Osteocyte (in vitro differentiated cells): Measurements from ENCODE around the gene TMEM178B. TPM values are rescaled to one million over a fixed set of nuclear protein-coding genes. Genes with fewer than 3 reads are reported as not detected.

Source experiments
- DNase-seq: peaks from one replicate; pipeline ENCODE4 v3.0.0; 2021; ENCODE audit warnings: mixed read lengths; ENCODE audit not compliant: unreplicated experiment; ENCODE audit errors: extremely low spot score
- H3K27ac Mint-ChIP-seq: one replicate; pipeline ENCODE4 v1.8.0; 2021; ENCODE audit warnings: mild to moderate bottlenecking, mixed read lengths; ENCODE audit not compliant: unreplicated experiment
- H3K27me3 Mint-ChIP-seq: one replicate; pipeline ENCODE4 v1.8.0; 2021; ENCODE audit warnings: mixed read lengths; ENCODE audit not compliant: unreplicated experiment
- H3K36me3 Mint-ChIP-seq: one replicate; pipeline ENCODE4 v1.8.0; 2021; ENCODE audit warnings: mixed read lengths; ENCODE audit not compliant: unreplicated experiment
- H3K4me1 Mint-ChIP-seq: one replicate; pipeline ENCODE4 v1.8.0; 2021; ENCODE audit warnings: mixed read lengths; ENCODE audit not compliant: unreplicated experiment
- H3K4me3 Mint-ChIP-seq: one replicate; pipeline ENCODE4 v1.8.0; 2021; ENCODE audit warnings: mild to moderate bottlenecking, moderate library complexity, mixed read lengths; ENCODE audit not compliant: unreplicated experiment
- H3K9me3 Mint-ChIP-seq: one replicate; pipeline ENCODE4 v1.8.0; 2021; ENCODE audit warnings: mixed read lengths; ENCODE audit not compliant: unreplicated experiment
- CTCF ChIP-seq: fragments of 200-600 bp; sonication (generic); IDR thresholded peaks from 2 replicates; pipeline ENCODE4 v1.5.0; 2021; ENCODE audit warnings: antibody characterized with exemption, mild to moderate bottlenecking, moderate library complexity
- total RNA-seq: library from RNA; stranded (reverse); gene quantifications from 2 replicates; pipeline ENCODE4 v1.2.1, GENCODE V29; 2021

Gene TMEM178B
- total RNA-seq, 1 donor from 2014 or later: 0.70 TPM

- no peak for TF ChIP-seq CTCF
- Mint-ChIP-seq H3K36me3 (no peaks in the 10 kb centered on the region), H3K4me1 (no peaks in the 10 kb centered on the region), H3K27me3 (no peaks in the 10 kb centered on the region), H3K27ac (no peak overlapping the region), H3K4me3 (no peak overlapping the region), H3K9me3 (no peaks in the 10 kb centered on the region)
- DNase-seq: no peak
Measured at GRCh38 chr7:141039376-141039775, 34.5 kb upstream of the TMEM178B start.

GRCh38 chr7:141042222-141043193 lies 31.4 kb upstream of the TMEM178B start:
- no peaks in the 10 kb centered on the region for H3K4me1 Mint-ChIP-seq
- H3K4me3 Mint-ChIP-seq: no peak overlapping the region
- H3K27ac Mint-ChIP-seq: no peak overlapping the region
- DNase-seq: no peak
- no peak for TF ChIP-seq CTCF
- H3K27me3 Mint-ChIP-seq: peaks cover 5% of the 10 kb centered on the region
- no peaks in the 10 kb centered on the region for H3K9me3 Mint-ChIP-seq
- H3K36me3 Mint-ChIP-seq: no peaks in the 10 kb centered on the region

- Mint-ChIP-seq H3K36me3 (no peaks in the 10 kb centered on the region), H3K27me3 (peaks cover 5% of the 10 kb centered on the region), H3K4me1 (no peaks in the 10 kb centered on the region), H3K4me3 (no peak overlapping the region), H3K27ac (no peak overlapping the region), H3K9me3 (no peaks in the 10 kb centered on the region)
- DNase-seq: no peak
- no peak for TF ChIP-seq CTCF
Measured at GRCh38 chr7:141043616-141044015, 30.2 kb upstream of the TMEM178B start.

- no peak for TF ChIP-seq CTCF
- Mint-ChIP-seq H3K27ac (no peak overlapping the region), H3K27me3 (peaks cover 9% of the 10 kb centered on the region), H3K36me3 (no peaks in the 10 kb centered on the region), H3K9me3 (no peaks in the 10 kb centered on the region), H3K4me3 (no peak overlapping the region), H3K4me1 (no peaks in the 10 kb centered on the region)
- DNase-seq: no peak
Measured at GRCh38 chr7:141045126-141045841, 28.6 kb upstream of the TMEM178B start.
